ENCODE results near the gene COMMD7.

Gene COMMD7

DNA sequence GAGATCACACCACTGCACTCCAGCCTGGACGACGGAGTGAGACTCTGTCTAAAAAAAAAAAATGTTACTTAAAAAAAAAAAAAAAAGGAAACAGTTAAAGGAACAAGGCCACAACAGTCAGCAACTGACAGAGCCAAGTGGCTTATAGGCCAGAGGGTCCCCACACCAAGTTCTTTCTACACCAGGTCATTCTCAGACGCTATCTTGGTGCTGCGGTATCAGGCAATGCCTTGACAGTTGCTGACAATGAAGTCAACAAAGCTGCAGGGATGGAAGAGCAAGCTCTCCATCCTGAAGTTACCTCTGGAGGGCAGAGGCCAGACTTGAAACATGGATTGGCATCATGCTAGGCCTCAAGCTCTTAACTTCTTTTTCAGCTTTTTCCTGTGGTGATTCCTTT, 31.9 kb downstream of the COMMD7 start:
- TF ChIP-seq, protein P1, sequence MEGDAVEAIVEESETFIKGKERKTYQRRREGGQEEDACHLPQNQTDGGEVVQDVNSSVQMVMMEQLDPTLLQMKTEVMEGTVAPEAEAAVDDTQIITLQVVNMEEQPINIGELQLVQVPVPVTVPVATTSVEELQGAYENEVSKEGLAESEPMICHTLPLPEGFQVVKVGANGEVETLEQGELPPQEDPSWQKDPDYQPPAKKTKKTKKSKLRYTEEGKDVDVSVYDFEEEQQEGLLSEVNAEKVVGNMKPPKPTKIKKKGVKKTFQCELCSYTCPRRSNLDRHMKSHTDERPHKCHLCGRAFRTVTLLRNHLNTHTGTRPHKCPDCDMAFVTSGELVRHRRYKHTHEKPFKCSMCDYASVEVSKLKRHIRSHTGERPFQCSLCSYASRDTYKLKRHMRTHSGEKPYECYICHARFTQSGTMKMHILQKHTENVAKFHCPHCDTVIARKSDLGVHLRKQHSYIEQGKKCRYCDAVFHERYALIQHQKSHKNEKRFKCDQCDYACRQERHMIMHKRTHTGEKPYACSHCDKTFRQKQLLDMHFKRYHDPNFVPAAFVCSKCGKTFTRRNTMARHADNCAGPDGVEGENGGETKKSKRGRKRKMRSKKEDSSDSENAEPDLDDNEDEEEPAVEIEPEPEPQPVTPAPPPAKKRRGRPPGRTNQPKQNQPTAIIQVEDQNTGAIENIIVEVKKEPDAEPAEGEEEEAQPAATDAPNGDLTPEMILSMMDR (IDR thresholded peaks at IDR 0.05): no peak

DNA sequence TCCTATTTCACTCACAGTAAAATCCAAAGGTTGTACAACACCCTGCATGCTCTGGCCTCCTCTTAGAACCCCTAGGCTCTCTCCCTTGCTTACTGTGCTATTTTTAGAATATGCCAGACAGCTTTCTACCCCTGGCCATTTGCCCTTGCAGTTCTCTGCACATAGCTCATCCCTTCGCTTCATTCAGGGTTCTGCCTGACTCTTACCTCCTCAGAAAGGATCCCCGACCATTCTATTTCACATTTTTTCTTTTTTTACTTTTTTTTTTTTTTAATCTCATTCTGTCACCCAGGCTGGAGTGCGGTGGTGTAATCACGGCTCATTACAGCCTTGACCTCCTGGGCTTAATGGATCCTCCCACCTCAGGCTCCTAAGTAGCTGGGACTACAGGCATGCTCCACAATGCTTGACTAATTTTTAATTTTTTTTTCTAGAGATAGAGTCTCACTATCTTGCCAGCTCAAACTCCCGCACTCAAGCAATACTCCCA, 33.6 kb downstream of the COMMD7 start:
- TF ChIP-seq, protein P1 (IDR thresholded peaks at IDR 0.05): no peak

DNA sequence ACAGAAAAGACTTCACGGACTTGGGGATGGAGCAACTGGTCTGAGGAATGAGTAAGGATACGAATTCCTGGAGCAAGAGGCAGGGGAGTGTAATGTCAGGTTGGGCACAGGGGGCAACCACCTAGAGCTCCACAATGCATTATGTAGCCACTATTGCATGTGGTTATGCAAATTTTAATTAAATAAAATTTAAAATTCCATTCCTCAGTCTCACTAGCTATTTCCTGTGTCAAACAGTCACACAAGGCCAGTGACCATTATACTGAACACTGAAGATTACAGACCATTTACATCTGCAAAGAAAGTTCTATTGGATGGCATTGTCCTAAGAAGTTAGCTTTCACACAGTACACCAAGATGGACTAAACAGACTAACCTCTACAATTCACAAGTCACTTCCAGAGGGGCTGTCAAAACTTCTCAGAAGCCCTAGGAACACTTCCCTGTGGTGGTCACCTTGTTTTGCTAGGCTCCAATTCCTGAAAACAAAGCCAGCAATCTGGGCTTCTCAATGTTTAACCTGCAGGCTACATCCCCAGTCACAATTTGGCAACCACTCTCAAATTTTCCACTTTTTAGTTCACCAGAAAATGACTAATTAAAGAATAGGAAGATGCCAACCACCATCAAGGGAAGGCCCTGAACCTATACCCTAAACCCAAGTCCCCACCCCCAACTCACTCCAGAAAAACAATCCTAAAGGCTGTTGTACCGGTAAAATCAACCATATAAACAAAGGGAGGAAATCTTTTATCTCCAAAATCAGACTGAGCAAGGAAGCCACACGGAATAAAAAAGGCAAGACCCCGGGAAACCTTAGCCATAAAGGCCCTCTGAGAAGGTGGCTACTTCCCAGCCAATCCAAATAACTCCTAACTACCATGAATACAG, 35.3 kb downstream of the COMMD7 start:
- TF ChIP-seq, protein P1 (IDR thresholded peaks at IDR 0.05): no peak

DNA sequence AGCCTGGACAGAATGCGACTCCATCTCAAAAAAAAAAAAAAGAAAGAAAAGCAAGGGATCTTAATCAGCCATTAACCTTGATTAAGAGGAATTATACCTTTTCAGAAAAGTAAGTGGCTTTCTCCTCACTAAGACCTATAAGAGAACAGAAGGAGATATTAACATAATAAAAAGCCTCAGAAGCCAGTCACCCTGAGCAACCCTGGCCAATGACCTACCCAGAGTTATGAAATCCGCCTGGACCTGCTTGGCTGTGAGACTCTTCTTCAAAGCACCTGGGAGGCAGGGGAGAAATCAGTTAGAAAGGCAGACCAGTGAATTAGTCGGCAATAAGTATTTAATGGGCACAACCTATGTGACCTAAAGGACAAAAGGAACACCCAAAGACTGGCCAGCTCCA, 36.8 kb downstream of the COMMD7 start:
- TF ChIP-seq, protein P1 (IDR thresholded peaks at IDR 0.05): no peak

DNA sequence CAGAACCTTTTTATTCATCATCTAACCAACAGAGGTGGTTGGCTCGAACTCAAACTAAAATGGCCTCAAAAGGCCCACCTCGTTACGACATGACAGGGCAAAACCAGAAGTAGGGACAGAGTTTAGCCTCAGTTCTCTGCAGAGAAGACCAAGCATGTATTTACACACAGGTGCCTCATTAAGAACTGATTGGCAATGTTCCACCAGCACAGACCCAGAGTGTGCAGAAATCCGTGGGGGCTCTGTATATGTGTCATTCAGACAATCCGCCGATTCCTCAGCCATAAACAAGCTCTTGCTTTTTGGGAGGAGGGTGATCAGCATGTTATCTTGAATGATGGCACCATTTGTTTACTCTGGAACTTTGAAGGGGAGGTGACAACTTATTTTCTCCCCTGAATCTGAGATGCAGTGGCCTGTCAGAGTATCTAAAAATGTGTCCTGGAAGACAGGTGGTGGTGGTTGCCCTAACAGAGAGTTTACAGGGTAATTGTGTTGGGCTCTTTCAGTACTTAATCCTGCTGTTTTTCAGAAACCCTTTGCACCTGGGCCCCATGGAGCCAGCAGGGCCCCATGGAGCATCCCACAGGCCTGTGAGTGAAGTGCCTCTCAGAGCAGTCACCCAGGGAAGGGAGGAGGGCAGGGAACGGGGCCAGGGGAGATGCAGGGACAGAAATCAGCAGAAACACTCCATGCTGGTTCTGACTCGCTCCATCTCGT, 40.4 kb downstream of the COMMD7 start:
- TF ChIP-seq, protein P1 (IDR thresholded peaks at IDR 0.05): no peak

DNA sequence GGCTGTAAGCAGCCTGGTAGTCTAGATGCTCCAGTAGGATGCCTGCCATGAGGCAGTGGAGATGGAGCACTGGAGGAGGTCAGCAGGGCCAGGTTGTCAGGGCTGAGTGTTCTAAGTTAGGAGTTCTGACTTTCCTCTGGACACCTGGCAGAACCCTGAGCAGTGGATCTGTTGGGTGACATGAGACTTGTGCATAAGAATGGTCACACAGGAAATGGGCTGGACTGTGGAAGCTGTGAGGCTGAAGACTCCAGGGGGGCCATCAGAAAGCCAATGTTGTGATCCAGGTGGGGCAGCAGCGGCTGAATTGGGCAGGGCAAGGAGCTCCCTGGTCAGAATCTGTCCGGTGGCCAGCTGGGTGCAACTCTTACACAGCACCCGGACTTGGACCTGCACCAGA, 45.7 kb downstream of the COMMD7 start:
- TF ChIP-seq, protein P1 (IDR thresholded peaks at IDR 0.05): no peak

DNA sequence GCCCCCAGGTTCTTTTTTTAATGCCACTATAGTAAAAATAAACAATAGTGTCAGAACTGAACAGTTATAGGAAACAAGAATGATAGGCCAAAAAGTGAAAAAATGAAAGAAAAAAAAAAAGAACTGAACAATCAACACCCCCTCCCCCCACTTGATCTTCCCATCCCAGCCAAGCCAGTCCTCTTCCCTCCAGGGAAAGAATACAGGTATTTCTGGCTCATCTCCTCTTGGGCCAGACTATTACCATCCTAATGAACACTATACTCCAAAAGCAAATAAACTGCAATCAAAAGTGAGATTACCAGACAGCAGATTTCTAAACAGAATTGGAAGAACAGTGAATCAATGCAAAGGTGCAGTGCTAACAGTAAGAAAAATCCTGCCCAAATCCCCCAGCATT, 48.2 kb downstream of the COMMD7 start:
- TF ChIP-seq, protein P1 (IDR thresholded peaks at IDR 0.05): no peak

Measured in LNCAP (cell line).